Sciatic nerve (tissue), 1 donor: Measurements from ENCODE around the gene TSLP. TPM values are rescaled to one million over a fixed set of nuclear protein-coding genes. Genes with fewer than 3 reads are reported as not detected.

ENCODE experiments used
- total RNA-seq: library from RNA; stranded (reverse); fragmentation: NEBNext Ultra II Directional; extraction: Animal tissue kit (Norgen Biotek cat#: 25700); gene quantifications from one replicate; pipeline ENCODE4 v1.2.1, GENCODE V29; 2021
- donor health status: DM: no; HTN: no; CAD: no.

Gene TSLP
- total RNA-seq, 1 donor from 2014 or later: 0.22 TPM

Other genes starting within 250 kb of the TSLP start
- gene WDR36, start 20.6 kb downstream of the TSLP start, total RNA-seq: 29.4 TPM
- gene CAMK4, start 152.7 kb downstream of the TSLP start, total RNA-seq: 2.2 TPM